Glutamatergic neuron (in vitro differentiated cells): ENCODE measurements around the gene LAMB3. TPM values are rescaled to one million over a fixed set of nuclear protein-coding genes. Genes with fewer than 3 reads are reported as not detected.

ENCODE experiments used
- DNase-seq: peaks from one replicate; pipeline ENCODE4 v3.0.0; 2022
- H3K27ac Mint-ChIP-seq: one replicate; pipeline ENCODE4 v1.8.0; 2020; ENCODE audit warnings: mild to moderate bottlenecking, mixed read lengths, inconsistent platforms; ENCODE audit not compliant: unreplicated experiment
- H3K27me3 Mint-ChIP-seq: one replicate; pipeline ENCODE4 v1.8.0; 2020; ENCODE audit warnings: mild to moderate bottlenecking, moderate library complexity, mixed read lengths, inconsistent platforms; ENCODE audit not compliant: unreplicated experiment
- H3K36me3 Mint-ChIP-seq: one replicate; pipeline ENCODE4 v1.8.0; 2020; ENCODE audit warnings: mild to moderate bottlenecking, mixed read lengths, inconsistent platforms; ENCODE audit not compliant: unreplicated experiment
- H3K4me1 Mint-ChIP-seq: one replicate; pipeline ENCODE4 v1.8.0; 2020; ENCODE audit warnings: mild to moderate bottlenecking, low read depth, mixed read lengths, inconsistent platforms; ENCODE audit not compliant: unreplicated experiment
- H3K4me3 Mint-ChIP-seq: one replicate; pipeline ENCODE4 v1.8.0; 2020; ENCODE audit warnings: mild to moderate bottlenecking, mixed read lengths, inconsistent platforms; ENCODE audit not compliant: unreplicated experiment
- H3K9me3 Mint-ChIP-seq: one replicate; pipeline ENCODE4 v1.8.0; 2020; ENCODE audit warnings: mild to moderate bottlenecking, moderate library complexity, mixed read lengths, inconsistent platforms; ENCODE audit not compliant: unreplicated experiment
- CTCF ChIP-seq: fragments of 200-600 bp; sonication (generic); IDR thresholded peaks from one replicate; pipeline ENCODE4 v1.5.0; 2021; ENCODE audit not compliant: partially characterized antibody, unreplicated experiment
- total RNA-seq: library from RNA; stranded (reverse); fragmentation: NEBNext Ultra II Directional; extraction: Animal tissue kit (Norgen Biotek cat#: 25700); gene quantifications from one replicate; pipeline ENCODE4 v1.2.1, GENCODE V29; 2021; ENCODE audit not compliant: unreplicated experiment

LAMB3 gene
- total RNA-seq, 1 donor from 2014 or later: 0.54 TPM

GRCh38 chr1:209657140-209657879 lies 5.1 kb upstream of the LAMB3 start:
- Mint-ChIP-seq H3K9me3 (peaks cover 3% of the 10 kb centered on the region), H3K36me3 (no peaks in the 10 kb centered on the region), H3K4me1 (peaks cover 21% of the 10 kb centered on the region), H3K27ac (peak overlapping the region; percentile 13), H3K4me3 (no peak overlapping the region), H3K27me3 (peaks cover 2% of the 10 kb centered on the region)
- DNase-seq: no peak
- no peak for TF ChIP-seq CTCF

GRCh38 chr1:209655411-209656231 lies 3.4 kb upstream of the LAMB3 start:
- peaks cover 3% of the 10 kb centered on the region for H3K9me3 Mint-ChIP-seq
- no peak overlapping the region for H3K27ac Mint-ChIP-seq
- no peak for DNase-seq
- H3K4me1 Mint-ChIP-seq: peaks cover 24% of the 10 kb centered on the region
- no peaks in the 10 kb centered on the region for H3K36me3 Mint-ChIP-seq
- H3K27me3 Mint-ChIP-seq: peaks cover 5% of the 10 kb centered on the region
- TF ChIP-seq CTCF: no peak
- no peak overlapping the region for H3K4me3 Mint-ChIP-seq

GRCh38 chr1:209653915-209654351 lies 1.7 kb upstream of the LAMB3 start:
- no peak for TF ChIP-seq CTCF
- peaks cover 6% of the 10 kb centered on the region for H3K27me3 Mint-ChIP-seq
- no peak overlapping the region for H3K27ac Mint-ChIP-seq
- H3K9me3 Mint-ChIP-seq: peaks cover 3% of the 10 kb centered on the region
- no peak overlapping the region for H3K4me3 Mint-ChIP-seq
- H3K4me1 Mint-ChIP-seq: peaks cover 20% of the 10 kb centered on the region
- H3K36me3 Mint-ChIP-seq: no peaks in the 10 kb centered on the region
- no peak for DNase-seq

- no peak for DNase-seq
- no peak overlapping the region for H3K27ac Mint-ChIP-seq
Measured at GRCh38 chr1:209652873-209653401, 712 bp upstream of the LAMB3 start.

More at GRCh38 chr1:209652873-209653401, 712 bp upstream of the LAMB3 start:
- no peaks in the 10 kb centered on the region for H3K36me3 Mint-ChIP-seq
- H3K9me3 Mint-ChIP-seq: peaks cover 3% of the 10 kb centered on the region
- H3K4me3 Mint-ChIP-seq: no peak overlapping the region
- H3K27me3 Mint-ChIP-seq: peaks cover 6% of the 10 kb centered on the region
- no peak for TF ChIP-seq CTCF
- H3K4me1 Mint-ChIP-seq: peaks cover 14% of the 10 kb centered on the region
